Right ventricle myocardium superior (tissue), 1 donor: ENCODE results near the gene FAM117B. TPM values are rescaled to one million over a fixed set of nuclear protein-coding genes. Genes with fewer than 3 reads are reported as not detected.

ENCODE experiments used
- ATAC-seq: fragments of 200-7000 bp; cut with Tn5 transposase; one replicate; pipeline ENCODE4 v1.9.1; 2020; ENCODE audit warnings: mild to moderate bottlenecking; ENCODE audit not compliant: poor library complexity
- DNase-seq: peaks from one replicate; pipeline ENCODE4 v3.0.0-alpha.2; 2020
- intact Hi-C: fragments of 100-400 bp; cut with DNase I; formaldehyde crosslinking; loops from one replicate; pipeline ENCODE4 v1.11.2; 2022
- long read RNA-seq: library from polyadenylated mRNA; unstranded; transcript quantifications from one replicate; pipeline ENCODE4 v2.0.0, GENCODE V29; 2021
- total RNA-seq: library from RNA; stranded (reverse); fragmentation: NEBNext Ultra II Directional; extraction: Animal tissue kit (Norgen Biotek cat#: 25700); gene quantifications from one replicate; pipeline ENCODE4 v1.2.1, GENCODE V29; 2021
- donor health status: DM: no; HTN: yes; CAD: no; lungs with severe emphysema.

Gene FAM117B
- total RNA-seq: 2.3 TPM
- long read RNA-seq, partial matches to known transcripts: 0 of 1 reads
- long read RNA-seq, other reads (novel, unspliced or antisense): 1 of 1 reads

GRCh38 chr2:202634556-202635427 is at the start of gene FAM117B:
TSS of gene FAM117B (plus strand) at chr2:202634969. CDS start at chr2:202635188, 219 bp downstream.
- intact Hi-C loops: no loop called here
- DNase-seq (peak; percentile 100), ATAC-seq (peak; percentile 98)

- peak; percentile 87 for ATAC-seq
- intact Hi-C loops: loop anchor here (2.0 kb wide), 1 partner anchor 282 kb away; the partner anchor contains the start of gene ICA1L
Measured at GRCh38 chr2:202588647-202589581, 45.9 kb upstream of the FAM117B start.

GRCh38 chr2:202589582-202589949 is 45.2 kb upstream of the FAM117B start:
- intact Hi-C loops: loop anchor here (2.0 kb wide), 1 partner anchor 281 kb away; the partner anchor contains the start of gene ICA1L
- ATAC-seq: peak; percentile 12
- DNase-seq: no peak

More at GRCh38 chr2:202588647-202589581, 45.9 kb upstream of the FAM117B start:
- peak; percentile 71 for DNase-seq

DNA sequence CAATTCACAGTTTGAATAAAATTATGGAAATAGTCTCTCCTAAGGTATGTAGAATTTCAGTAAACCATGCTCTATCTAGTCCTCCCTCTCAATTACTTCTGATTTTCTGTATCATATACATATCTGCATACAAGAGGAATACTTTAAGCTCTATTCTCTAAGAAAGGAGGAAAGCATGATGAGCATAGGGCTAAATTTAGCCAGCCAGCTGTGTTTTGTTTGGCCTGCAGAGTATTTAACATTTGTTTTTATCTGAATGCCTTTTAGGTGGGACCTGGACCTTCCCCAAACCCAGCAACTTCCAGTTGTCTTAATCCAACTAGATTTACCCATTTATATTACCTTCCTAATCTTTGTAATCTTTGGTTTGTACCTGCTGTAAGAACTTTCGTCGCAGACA is 42.2 kb upstream of the FAM117B start:
- no peak for ATAC-seq
- intact Hi-C loops: no loop called here
- DNase-seq: no peak

GRCh38 chr2:202599105-202599504 is 35.7 kb upstream of the FAM117B start:
- ATAC-seq (no peak), DNase-seq (no peak)
- intact Hi-C loops: no loop called here

DNA sequence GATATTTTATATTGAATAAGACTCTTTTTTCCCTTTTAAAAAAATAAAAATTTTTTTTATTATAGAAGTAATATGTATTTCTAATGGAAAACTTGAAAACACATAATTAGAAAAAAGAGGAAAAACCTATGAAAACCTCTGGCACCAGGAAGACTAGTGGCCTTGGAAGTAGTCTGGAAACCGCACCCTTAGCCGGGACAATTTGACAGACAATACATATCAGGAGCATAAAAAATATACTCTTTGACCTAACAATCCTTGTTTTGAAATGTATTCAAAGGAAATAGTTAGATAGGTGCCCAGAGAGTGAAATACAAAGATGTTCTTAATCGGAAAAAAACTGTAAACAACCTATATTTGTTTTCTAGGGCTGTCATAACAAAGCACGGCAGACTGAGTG is 34.9 kb upstream of the FAM117B start:
- DNase-seq: no peak
- intact Hi-C loops: no loop called here
- no peak for ATAC-seq

GRCh38 chr2:202604699-202605098 is 30.1 kb upstream of the FAM117B start:
- intact Hi-C loops: no loop called here
- DNase-seq (no peak), ATAC-seq (no peak)

- ATAC-seq (no peak), DNase-seq (no peak)
- intact Hi-C loops: no loop called here
Measured at GRCh38 chr2:202605174-202605573, 29.6 kb upstream of the FAM117B start.

GRCh38 chr2:202608142-202608852 is 26.5 kb upstream of the FAM117B start:
- peak; percentile 58 for ATAC-seq
- DNase-seq: no peak
- intact Hi-C loops: no loop called here

- DNase-seq (no peak), ATAC-seq (peak; percentile 65)
- intact Hi-C loops: no loop called here
Measured at GRCh38 chr2:202609381-202610145, 25.2 kb upstream of the FAM117B start.

DNA sequence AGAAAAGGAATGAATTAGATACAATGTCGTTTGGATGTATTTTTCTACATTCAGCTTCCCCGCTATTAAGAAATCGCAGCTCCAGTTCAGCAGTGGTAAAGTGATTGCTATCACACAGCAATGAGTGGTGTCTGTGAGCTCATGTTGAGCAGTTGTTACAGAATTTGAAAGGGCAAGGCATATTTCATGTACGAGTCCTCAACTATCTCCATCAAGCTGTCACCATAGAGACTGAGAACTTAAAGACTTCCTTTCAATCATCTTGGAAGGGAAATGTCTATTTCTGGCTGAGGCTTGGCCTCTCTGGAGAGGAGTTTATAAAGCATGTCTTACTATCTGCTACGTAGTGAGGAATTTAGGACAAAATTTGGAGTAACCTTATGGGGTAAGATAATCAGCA is 24.4 kb upstream of the FAM117B start:
- DNase-seq (no peak), ATAC-seq (no peak)
- intact Hi-C loops: no loop called here

DNA sequence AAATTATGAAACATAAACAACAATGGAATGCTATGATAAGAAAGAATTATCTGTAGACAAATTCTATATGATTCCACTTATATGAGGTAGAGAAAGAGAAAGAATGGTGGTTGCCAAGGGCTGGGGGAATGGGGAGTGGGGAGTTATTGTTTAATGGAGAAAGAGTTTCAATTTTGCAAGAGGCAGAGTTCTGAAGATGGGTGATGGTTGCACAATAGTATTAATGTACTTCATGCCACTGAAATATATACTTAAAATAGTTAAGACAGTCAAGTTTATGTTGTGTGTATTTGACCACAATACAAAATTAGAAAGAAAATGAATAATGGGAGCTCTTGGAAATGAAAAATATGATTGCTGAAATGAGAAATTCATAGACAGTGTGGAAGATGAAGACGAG is 22.6 kb upstream of the FAM117B start:
- DNase-seq (no peak), ATAC-seq (no peak)
- intact Hi-C loops: no loop called here

DNA sequence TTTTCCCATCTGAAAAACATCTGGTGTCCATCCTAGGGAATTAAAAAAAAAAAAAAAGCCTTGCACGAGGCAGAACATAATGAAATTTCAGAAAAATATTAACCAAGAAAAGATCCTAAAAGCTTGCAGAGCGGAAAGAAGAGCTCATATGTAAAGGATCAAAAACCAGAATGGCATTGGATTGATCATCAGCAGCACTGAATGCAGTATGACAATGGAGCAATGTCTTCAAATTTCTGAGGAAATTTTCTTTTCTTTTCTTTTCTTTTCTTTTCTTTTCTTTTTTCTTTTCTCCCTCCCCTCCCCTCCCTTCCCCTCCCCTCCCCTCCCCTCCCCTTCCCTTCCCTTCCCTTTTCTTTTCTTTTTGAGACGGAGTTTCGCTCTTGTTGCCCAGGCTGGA is 21.3 kb upstream of the FAM117B start:
- ATAC-seq (no peak), DNase-seq (no peak)
- intact Hi-C loops: no loop called here

DNA sequence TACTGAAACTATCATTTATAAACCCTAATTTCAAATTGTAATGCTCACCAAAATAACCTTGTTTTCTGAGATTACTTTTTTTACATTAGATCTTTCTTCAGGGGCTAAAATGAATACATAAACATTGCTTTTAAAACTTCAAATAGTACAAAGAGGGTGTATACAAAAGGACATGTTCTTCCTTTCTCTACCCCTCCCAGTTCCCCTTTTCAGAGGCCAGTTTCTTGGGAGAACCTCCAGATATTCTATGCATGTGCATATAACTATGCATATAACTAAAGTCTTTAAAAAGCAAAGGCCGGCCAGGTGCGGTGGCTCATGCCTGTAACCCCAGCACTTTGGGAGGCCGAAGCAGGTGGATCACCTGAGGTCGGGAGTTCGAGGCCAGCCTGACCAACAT is 10.6 kb upstream of the FAM117B start:
- ATAC-seq (peak; percentile 46), DNase-seq (no peak)
- intact Hi-C loops: no loop called here

GRCh38 chr2:202627042-202627441 is 7.7 kb upstream of the FAM117B start:
- no peak for DNase-seq
- no peak for ATAC-seq
- intact Hi-C loops: no loop called here

DNA sequence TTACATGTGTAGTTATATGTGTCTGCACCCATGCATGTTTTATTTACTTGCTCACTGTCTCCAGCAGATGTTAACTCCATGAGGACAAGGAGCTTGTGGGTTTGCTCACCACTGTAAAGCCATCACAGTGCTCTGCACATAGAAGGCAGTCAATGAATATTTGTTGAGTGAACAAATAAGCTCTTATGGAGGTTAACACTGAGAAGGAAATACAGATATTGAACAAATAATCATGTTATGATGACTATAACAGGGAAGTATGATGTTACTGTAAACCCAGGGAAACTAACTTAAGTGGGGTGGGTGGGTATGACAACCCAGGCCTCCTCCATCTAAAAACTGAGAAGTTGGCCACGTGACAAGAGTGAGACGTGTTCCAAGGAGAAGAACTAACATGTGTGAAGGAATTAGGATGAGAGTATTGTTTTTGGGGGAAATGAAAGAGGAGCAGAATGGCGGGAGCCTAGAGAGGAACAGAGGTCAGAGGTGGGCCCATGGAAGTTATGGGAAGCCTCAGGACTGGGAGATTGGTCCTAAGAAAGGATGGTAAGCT is 6.0 kb upstream of the FAM117B start:
- DNase-seq (no peak), ATAC-seq (no peak)
- intact Hi-C loops: no loop called here

DNA sequence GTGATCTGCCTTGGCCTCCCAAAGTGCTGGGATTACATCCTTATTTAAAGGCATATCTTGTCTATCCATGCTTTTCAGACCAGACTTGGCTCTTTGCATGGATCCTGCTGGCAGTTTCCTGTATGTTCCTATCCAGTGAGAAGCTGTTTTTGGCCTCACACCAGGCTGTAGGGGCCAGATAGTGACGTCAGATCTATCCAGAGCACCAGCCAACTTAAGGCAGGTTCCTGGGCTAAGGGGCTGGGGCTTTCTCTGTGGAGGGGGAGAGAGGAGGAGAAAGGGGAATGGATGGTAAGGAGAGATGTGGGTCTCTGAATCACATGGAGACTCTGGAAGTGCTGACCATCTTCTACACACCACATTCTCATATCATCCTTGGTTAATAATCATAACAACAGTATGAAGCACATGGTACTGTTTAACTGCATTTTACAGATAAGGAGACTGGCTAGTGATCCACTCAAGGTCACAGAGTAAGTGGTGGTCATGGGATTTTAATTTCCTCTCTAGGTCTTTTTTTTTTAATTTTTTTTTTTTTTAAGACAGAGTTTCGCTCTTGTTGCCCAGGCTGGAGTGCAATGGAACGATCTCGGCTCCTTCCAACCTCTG is 2.0 kb upstream of the FAM117B start:
- intact Hi-C loops: no loop called here
- no peak for ATAC-seq
- peak; percentile 59 for DNase-seq
